ENCODE results near the gene PPP4R1. TPM values are rescaled to one million over a fixed set of nuclear protein-coding genes. Genes with fewer than 3 reads are reported as not detected.

The PPP4R1 gene
- polyA plus RNA-seq, 4 donors, result 84.5 to 101 (median 94.4) TPM

GRCh38 chr18:9557250-9557943, 57.0 kb downstream of the PPP4R1 start:
- DNase-seq (ENCODE audit: low read depth in 4 of 4, low spot score in 2 of 4), result no peak

- no peak for DNase-seq (ENCODE audit: low read depth in 4 of 4, low spot score in 2 of 4)
These were observed 61.7 kb downstream of the PPP4R1 start for GRCh38 chr18:9552616-9553015.

- no peak for DNase-seq (ENCODE audit: low read depth in 4 of 4, low spot score in 2 of 4)
These were observed 62.2 kb downstream of the PPP4R1 start for GRCh38 chr18:9552191-9552590.

- no peak for DNase-seq (ENCODE audit: low read depth in 4 of 4, low spot score in 2 of 4)
These were observed 63.9 kb downstream of the PPP4R1 start for GRCh38 chr18:9550429-9550828.

- DNase-seq (ENCODE audit: low read depth in 4 of 4, low spot score in 2 of 4), result no peak
These were observed 65.0 kb downstream of the PPP4R1 start for GRCh38 chr18:9549405-9549804.

- no peak for DNase-seq (ENCODE audit: low read depth in 4 of 4, low spot score in 2 of 4)
These were observed 66.6 kb downstream of the PPP4R1 start for GRCh38 chr18:9547782-9548181.

GRCh38 chr18:9546468-9546867, 67.9 kb downstream of the PPP4R1 start:
- no peak for DNase-seq (ENCODE audit: low read depth in 4 of 4, low spot score in 2 of 4)

- no peak for DNase-seq (ENCODE audit: low read depth in 4 of 4, low spot score in 2 of 4)
These were observed 69.3 kb downstream of the PPP4R1 start for GRCh38 chr18:9545029-9545428.

- no peak for DNase-seq (ENCODE audit: low read depth in 4 of 4, low spot score in 2 of 4)
These were observed 71.4 kb downstream of the PPP4R1 start for GRCh38 chr18:9542924-9543323.

GRCh38 chr18:9539938-9540337, 74.4 kb downstream of the PPP4R1 start:
- no peak for DNase-seq (ENCODE audit: low read depth in 4 of 4, low spot score in 2 of 4)

GRCh38 chr18:9539283-9539682, 75.1 kb downstream of the PPP4R1 start:
- no peak for DNase-seq (ENCODE audit: low read depth in 4 of 4, low spot score in 2 of 4)

GRCh38 chr18:9537677-9538076, 76.7 kb downstream of the PPP4R1 start:
- no peak for DNase-seq (ENCODE audit: low read depth in 4 of 4, low spot score in 2 of 4)

- DNase-seq (ENCODE audit: low read depth in 4 of 4, low spot score in 2 of 4), result no peak
These were observed 77.8 kb downstream of the PPP4R1 start for GRCh38 chr18:9536354-9537152.

- DNase-seq (ENCODE audit: low read depth in 4 of 4, low spot score in 2 of 4), result no peak
These were observed 78.8 kb downstream of the PPP4R1 start for GRCh38 chr18:9535430-9535991.

- no peak for DNase-seq (ENCODE audit: low read depth in 4 of 4, low spot score in 2 of 4)
These were observed 79.5 kb downstream of the PPP4R1 start for GRCh38 chr18:9534844-9535243.

GRCh38 chr18:9531791-9532410, 82.5 kb downstream of the PPP4R1 start:
- DNase-seq (ENCODE audit: low read depth in 4 of 4, low spot score in 2 of 4), result no peak

- no peak for DNase-seq (ENCODE audit: low read depth in 4 of 4, low spot score in 2 of 4)
These were observed 83.9 kb downstream of the PPP4R1 start for GRCh38 chr18:9530226-9531009.

GRCh38 chr18:9526458-9526857, 87.9 kb downstream of the PPP4R1 start:
- DNase-seq (ENCODE audit: low read depth in 4 of 4, low spot score in 2 of 4), result no peak

GRCh38 chr18:9522952-9523351, 91.4 kb downstream of the PPP4R1 start:
- DNase-seq (ENCODE audit: low read depth in 4 of 4, low spot score in 2 of 4), result no peak

GRCh38 chr18:9521770-9522169, 92.6 kb downstream of the PPP4R1 start:
- DNase-seq (ENCODE audit: low read depth in 4 of 4, low spot score in 2 of 4), result no peak

- DNase-seq (ENCODE audit: low read depth in 4 of 4, low spot score in 2 of 4), result no peak
These were observed 93.7 kb downstream of the PPP4R1 start for GRCh38 chr18:9520666-9521065.
